ENCODE data around the gene FEV.

- TF ChIP-seq, protein P1, sequence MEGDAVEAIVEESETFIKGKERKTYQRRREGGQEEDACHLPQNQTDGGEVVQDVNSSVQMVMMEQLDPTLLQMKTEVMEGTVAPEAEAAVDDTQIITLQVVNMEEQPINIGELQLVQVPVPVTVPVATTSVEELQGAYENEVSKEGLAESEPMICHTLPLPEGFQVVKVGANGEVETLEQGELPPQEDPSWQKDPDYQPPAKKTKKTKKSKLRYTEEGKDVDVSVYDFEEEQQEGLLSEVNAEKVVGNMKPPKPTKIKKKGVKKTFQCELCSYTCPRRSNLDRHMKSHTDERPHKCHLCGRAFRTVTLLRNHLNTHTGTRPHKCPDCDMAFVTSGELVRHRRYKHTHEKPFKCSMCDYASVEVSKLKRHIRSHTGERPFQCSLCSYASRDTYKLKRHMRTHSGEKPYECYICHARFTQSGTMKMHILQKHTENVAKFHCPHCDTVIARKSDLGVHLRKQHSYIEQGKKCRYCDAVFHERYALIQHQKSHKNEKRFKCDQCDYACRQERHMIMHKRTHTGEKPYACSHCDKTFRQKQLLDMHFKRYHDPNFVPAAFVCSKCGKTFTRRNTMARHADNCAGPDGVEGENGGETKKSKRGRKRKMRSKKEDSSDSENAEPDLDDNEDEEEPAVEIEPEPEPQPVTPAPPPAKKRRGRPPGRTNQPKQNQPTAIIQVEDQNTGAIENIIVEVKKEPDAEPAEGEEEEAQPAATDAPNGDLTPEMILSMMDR (IDR thresholded peaks at IDR 0.05), result no peak
- no peak for TF ChIP-seq POLR2A (IDR thresholded peaks at IDR 0.05)
Observed at GRCh38 chr2:219000569-219000960, 15.6 kb upstream of the FEV start.
